ENCODE measurements around the gene ULBP3. TPM values are rescaled to one million over a fixed set of nuclear protein-coding genes. Genes with fewer than 3 reads are reported as not detected.
"Not testable (repeated sequence)": the region's sequence is repeated elsewhere in the genome, so short reads cannot be mapped to it uniquely, and the experiment has no call there.

ULBP3 gene
- total RNA-seq, 1 donor from 2014 or later = 4.5 TPM

DNA sequence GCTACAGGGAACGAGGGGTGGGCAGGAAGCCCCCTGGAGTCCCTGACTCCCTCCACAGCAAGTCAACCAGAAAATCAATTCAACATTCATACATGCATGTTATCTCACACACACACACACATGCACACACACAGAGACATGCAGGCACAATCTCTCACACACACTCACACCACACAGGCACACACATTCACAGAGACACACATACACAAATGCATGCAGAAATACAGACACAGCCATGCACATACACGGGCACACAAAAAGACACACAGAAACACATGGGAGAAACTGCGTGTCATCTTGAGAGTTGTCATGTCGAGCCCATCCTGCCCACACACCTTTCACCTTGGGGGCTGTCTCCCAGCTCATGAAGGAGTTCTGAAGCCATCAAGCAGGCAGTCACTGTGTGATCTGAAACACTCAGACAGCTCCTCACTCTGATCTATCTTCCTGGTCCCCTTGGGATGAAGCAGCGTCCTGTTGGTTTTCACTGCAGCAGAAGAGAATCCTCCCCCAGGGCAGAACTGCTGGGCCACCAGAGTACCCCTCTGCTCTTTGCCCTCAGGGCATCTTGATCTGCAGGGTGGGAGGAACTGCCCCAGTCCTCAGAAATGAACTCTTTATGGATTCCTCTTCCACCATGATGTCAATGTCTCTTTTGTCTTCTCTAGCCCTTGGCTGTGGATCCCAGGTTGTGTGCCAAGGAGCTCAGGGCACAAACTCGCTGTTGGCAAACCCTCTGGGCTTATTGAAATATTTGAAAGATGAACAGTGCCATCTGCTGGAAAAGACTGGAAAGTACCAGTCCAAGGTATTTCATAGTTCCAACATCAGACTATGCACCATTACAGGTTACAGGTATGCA is 52.4 kb downstream of the ULBP3 start:
- DNase-seq (ENCODE audit: low spot score) = peak; percentile 68

DNA sequence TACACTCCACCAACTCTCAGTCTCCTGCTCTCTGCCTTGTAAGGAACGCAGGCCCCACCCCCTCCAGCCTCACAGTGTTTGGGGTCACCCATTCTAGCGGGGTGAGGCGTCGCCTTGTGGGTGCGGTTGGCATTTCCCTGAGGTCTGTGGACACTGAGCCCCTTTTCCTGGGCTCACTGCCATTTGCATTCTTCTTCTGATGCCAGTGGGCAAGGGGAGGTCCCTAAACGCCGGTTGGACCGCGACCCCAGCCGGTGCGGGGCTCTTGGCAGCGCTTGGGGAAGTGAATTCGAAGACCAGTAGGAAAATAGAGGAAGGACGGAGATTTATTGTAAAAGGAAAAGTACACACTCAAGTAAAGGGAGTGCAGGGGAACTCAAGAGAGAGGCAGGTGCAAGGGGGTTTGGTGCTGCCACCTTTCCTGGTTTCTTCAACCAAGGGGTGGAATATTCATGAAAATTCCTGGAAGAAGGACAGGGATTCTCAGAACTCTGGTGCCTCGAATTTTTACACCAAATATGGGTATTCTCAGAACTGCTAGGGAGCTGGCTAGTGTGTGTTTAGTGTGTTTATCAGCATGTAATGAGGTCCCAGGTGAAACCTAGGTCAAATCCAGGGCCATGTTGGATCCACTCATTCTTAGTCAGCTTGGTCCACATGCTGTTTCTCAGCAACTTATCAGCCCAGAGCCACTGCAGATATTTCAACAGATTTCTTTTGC is 53.5 kb downstream of the ULBP3 start:
- not testable (repeated sequence) for DNase-seq (ENCODE audit: low spot score)

DNA sequence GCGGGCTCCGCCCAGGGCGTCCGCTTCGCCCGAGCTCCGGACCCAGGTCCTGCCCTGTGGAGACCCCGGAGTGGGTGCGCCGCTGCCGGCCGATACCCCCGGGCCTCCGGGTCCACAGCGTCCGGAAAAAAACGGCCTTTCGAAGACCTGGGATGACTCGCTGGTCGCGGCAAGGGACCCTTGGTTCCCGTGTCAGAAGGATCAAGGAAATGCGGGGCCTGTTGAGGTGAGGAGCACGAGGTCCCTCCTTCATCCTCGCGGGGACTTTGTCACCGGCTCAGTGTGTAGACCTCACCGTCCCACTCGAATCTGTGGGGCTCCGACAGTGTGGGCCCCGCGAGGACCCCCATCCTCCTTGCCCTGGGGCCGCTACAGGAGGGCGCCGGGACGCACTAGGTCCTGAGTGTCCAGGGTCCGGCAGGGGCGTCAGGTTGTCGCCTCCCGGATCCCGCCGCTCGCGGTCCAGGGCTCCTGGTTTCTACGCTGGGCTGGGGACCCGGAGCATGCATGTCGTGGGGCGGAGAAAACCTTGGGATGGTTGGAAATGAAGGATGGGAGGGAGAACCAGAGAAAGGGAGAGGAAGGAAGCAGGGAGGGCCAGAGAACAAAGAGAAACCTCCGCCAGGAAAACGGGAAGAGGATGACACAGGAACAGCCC is 54.2 kb downstream of the ULBP3 start:
- not testable (repeated sequence) for DNase-seq (ENCODE audit: low spot score)

DNA sequence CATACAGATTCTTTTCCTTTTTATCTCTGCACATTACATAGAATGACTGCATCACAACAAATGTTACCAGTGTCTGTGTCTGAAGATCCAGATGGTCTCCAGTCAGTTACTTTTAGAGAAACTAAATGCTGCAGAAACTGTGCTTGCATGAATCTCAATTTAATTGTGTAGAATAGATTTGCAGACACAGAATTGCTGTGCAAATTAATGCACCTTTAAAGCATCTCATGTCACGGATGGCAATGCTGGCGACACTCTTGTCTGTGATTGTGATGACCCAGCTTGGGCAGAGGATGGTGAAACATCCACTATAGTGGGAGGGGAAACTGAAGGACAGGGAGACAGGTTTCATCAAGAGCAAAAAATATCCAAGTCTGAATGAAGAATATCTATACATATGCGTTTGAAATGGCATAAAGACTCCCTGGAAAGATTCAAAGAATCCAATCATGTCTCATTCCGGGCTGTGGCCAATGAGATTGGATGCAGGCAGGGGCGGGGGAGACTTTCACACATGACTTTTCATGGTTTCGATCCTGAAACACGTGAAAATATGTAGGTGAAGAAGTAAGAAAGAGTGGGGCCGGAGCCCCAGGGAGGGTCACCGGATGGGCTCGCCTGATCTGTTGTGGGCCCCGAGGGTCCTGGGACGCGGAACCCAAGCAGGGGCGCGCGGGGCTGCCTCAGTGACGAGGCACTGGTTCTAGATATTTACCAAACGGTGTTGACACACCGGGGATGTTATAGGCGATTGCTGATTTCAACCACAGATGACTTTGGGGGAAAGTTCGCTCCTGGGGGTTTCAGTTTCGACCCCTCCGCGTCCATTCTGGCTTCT is 54.9 kb downstream of the ULBP3 start:
- DNase-seq (ENCODE audit: low spot score) = not testable (repeated sequence)

DNA sequence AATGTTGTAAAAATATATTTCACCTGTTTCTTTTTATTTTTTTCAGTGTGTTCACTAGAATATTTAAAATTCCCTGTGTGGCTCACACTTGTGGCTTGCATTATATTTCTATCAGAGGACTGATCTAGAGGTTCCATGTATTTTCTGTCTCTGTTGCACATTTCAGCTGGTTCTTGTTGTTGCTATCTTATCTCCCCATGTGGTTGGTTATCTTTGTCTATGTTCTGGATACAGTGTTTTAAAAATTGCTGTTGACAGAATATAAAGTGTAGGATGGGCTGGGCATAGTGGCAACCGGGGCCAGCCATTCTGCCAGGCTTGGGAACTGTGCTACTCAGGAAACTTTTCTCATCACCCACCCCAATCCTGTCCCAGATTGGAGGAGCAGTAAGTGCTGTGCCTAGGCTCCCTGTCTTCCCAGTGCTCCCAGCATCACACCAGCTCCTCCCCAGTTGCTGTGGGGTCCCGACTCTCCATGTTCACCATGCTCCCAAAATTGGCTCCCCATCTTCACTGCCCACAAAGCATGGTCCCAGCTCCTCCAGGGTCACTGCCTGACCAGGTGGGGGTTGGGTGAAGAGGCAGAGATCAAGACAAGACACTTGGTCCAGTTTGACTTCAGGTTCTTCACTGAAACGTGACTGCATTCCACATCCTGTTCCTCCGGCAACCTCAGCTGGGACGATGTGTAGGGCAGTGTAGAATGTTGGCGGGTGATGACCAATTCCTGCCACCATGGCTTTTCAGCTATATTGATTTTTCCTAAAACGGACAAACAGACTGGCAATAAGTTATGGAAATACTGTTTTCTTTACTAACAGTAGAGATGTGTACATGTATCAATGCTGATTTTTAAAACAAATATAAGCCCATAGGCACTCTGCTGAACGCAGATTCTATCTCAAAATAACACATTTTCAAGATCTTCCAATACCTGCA is 55.8 kb downstream of the ULBP3 start:
- not testable (repeated sequence) for DNase-seq (ENCODE audit: low spot score)

Other genes starting within 250 kb of the ULBP3 start
- 73.6 TPM for gene LRP11, start 204.8 kb downstream of the ULBP3 start, total RNA-seq
- 5.5 TPM for gene RAET1E, start 171.0 kb downstream of the ULBP3 start, total RNA-seq
- 5.2 TPM for gene RAET1G, start 146.0 kb downstream of the ULBP3 start, total RNA-seq
- 3.0 TPM for gene ULBP2, start 127.1 kb downstream of the ULBP3 start, total RNA-seq
- gene ULBP1, start 105.2 kb downstream of the ULBP3 start, total RNA-seq = 2.5 TPM
- not detected for gene RAET1L, start 43.6 kb downstream of the ULBP3 start, total RNA-seq
- 0.52 TPM for gene PPP1R14C, start 73.9 kb upstream of the ULBP3 start, total RNA-seq

Measured in ureter (tissue), 1 donor.